GM19324 (cell line): ENCODE results near the gene NELL1.

Experiments
- ATAC-seq: cut with Tn5 transposase; IDR thresholded peaks from one replicate; pipeline ENCODE4 v1.9.1; 2021; ENCODE audit warnings: mild to moderate bottlenecking, moderate library complexity; ENCODE audit not compliant: unreplicated experiment, low FRiP score

NELL1 gene

GRCh38 chr11:20934516-20934915 is 265.1 kb downstream of the NELL1 start:
- no peak for ATAC-seq

GRCh38 chr11:20937826-20938225 is 268.4 kb downstream of the NELL1 start:
- ATAC-seq = no peak

GRCh38 chr11:20949585-20949984 is 280.2 kb downstream of the NELL1 start:
- ATAC-seq = no peak

GRCh38 chr11:20962581-20962980 is 293.2 kb downstream of the NELL1 start:
- ATAC-seq = no peak

- ATAC-seq = no peak
Observed at GRCh38 chr11:20963596-20963995, 294.2 kb downstream of the NELL1 start.

GRCh38 chr11:20964985-20965384 is 295.6 kb downstream of the NELL1 start:
- no peak for ATAC-seq

GRCh38 chr11:20966489-20966888 is 297.1 kb downstream of the NELL1 start:
- ATAC-seq = no peak

- no peak for ATAC-seq
Observed at GRCh38 chr11:20973940-20974559, 304.7 kb downstream of the NELL1 start.

GRCh38 chr11:20980736-20981135 is 311.4 kb downstream of the NELL1 start:
- no peak for ATAC-seq

GRCh38 chr11:20990447-20990846 is 321.1 kb downstream of the NELL1 start:
- no peak for ATAC-seq

- no peak for ATAC-seq
Observed at GRCh38 chr11:20991471-20991870, 322.1 kb downstream of the NELL1 start.

GRCh38 chr11:21007297-21007696 is 337.9 kb downstream of the NELL1 start:
- no peak for ATAC-seq

- ATAC-seq = no peak
Observed at GRCh38 chr11:21018248-21018647, 348.9 kb downstream of the NELL1 start.

GRCh38 chr11:21026685-21027084 is 357.3 kb downstream of the NELL1 start:
- ATAC-seq = no peak

GRCh38 chr11:21037850-21038249 is 368.5 kb downstream of the NELL1 start:
- no peak for ATAC-seq

- no peak for ATAC-seq
Observed at GRCh38 chr11:21038801-21039200, 369.4 kb downstream of the NELL1 start.

- no peak for ATAC-seq
Observed at GRCh38 chr11:21040630-21041029, 371.2 kb downstream of the NELL1 start.

- ATAC-seq = no peak
Observed at GRCh38 chr11:21048626-21049025, 379.2 kb downstream of the NELL1 start.

- ATAC-seq = no peak
Observed at GRCh38 chr11:21053466-21053865, 384.1 kb downstream of the NELL1 start.

GRCh38 chr11:21056644-21057043 is 387.3 kb downstream of the NELL1 start:
- no peak for ATAC-seq

GRCh38 chr11:21059879-21060278 is 390.5 kb downstream of the NELL1 start:
- no peak for ATAC-seq

- ATAC-seq = no peak
Observed at GRCh38 chr11:21066030-21066429, 396.6 kb downstream of the NELL1 start.

GRCh38 chr11:21068886-21069285 is 399.5 kb downstream of the NELL1 start:
- ATAC-seq = no peak
